Thyroid gland (tissue), 4 donors: Measurements from ENCODE around the gene NAT9.

Experiments used
- CTCF ChIP-seq, 6 experiments: fragments of 200-600 bp in 3 of 6; fragments of 450-650 bp in 3 of 6; sonication (generic) in 3 of 6; IDR thresholded peaks; one replicate each; pipeline ENCODE4 v1.5.1; 2016 to 2019; ENCODE audit warnings: antibody characterized with exemption in 6 of 6, mild to moderate bottlenecking in 2 of 6, inconsistent platforms in 1 of 6, moderate library complexity in 1 of 6
- POLR2A ChIP-seq, 2 donors: fragments of 450-650 bp; IDR thresholded peaks; one replicate each; pipeline ENCODE4 v1.6.1; 2017; ENCODE audit warnings: antibody characterized with exemption in 2 of 2, mild to moderate bottlenecking in 2 of 2, moderate library complexity in 1 of 2

- no peak for TF ChIP-seq CTCF (IDR thresholded peaks at IDR 0.05)
- no peak for TF ChIP-seq POLR2A (IDR thresholded peaks at IDR 0.05)
These were observed 20.6 kb downstream of the NAT9 start for GRCh38 chr17:74755533-74755932.
